Activated CD4-positive, alpha-beta T cell treated with anti-CD3 and anti-CD28 coated beads for 24 hours (primary cell): ENCODE data around the gene SLC38A9.
"Not testable (repeated sequence)": the region's sequence is repeated elsewhere in the genome, so short reads cannot be mapped to it uniquely, and the experiment has no call there.

Experiments
- DNase-seq, 2 donors: peaks; one replicate each; pipeline ENCODE4 v3.0.0-alpha.2; 2020; ENCODE audit warnings: low read depth in 2 of 2

Gene SLC38A9

GRCh38 chr5:55712023-55712859 is at the start of gene SLC38A9:
TSS of gene SLC38A9 (minus strand) at chr5:55712324. CDS start at chr5:55697958, 14,366 bp downstream.
- DNase-seq: peak; percentile 84 to 93

GRCh38 chr5:55761721-55762120 is 49.6 kb upstream of the SLC38A9 start:
- DNase-seq: not testable (repeated sequence)

- DNase-seq: no peak
These were observed 46.6 kb upstream of the SLC38A9 start for GRCh38 chr5:55758714-55759113.

- DNase-seq: no peak
These were observed 46.1 kb upstream of the SLC38A9 start for GRCh38 chr5:55758231-55758630.

- no peak for DNase-seq
These were observed 38.4 kb upstream of the SLC38A9 start for GRCh38 chr5:55750499-55750898.

GRCh38 chr5:55750063-55750462 is 37.9 kb upstream of the SLC38A9 start:
- no peak for DNase-seq

- DNase-seq: no peak
These were observed 37.3 kb upstream of the SLC38A9 start for GRCh38 chr5:55749387-55749786.

- DNase-seq: no peak
These were observed 35.7 kb upstream of the SLC38A9 start for GRCh38 chr5:55747778-55748318.

- no peak for DNase-seq
These were observed 30.7 kb upstream of the SLC38A9 start for GRCh38 chr5:55742778-55743177.

GRCh38 chr5:55737793-55738192 is 25.7 kb upstream of the SLC38A9 start, which contains the start of gene DDX4:
TSS of gene DDX4 (plus strand) at chr5:55738061. CDS start at chr5:55738964, 903 bp downstream.
- no peak for DNase-seq

GRCh38 chr5:55734658-55735057 is 22.5 kb upstream of the SLC38A9 start:
- DNase-seq: no peak

- no peak for DNase-seq
These were observed 20.5 kb upstream of the SLC38A9 start for GRCh38 chr5:55732585-55732984.

- DNase-seq: no peak
These were observed 19.7 kb upstream of the SLC38A9 start for GRCh38 chr5:55731848-55732247.

GRCh38 chr5:55724281-55724680 is 12.2 kb upstream of the SLC38A9 start:
- DNase-seq: no peak

GRCh38 chr5:55720188-55720703 is 8.1 kb upstream of the SLC38A9 start:
- no peak for DNase-seq

- DNase-seq: not testable (repeated sequence)
These were observed 6.9 kb upstream of the SLC38A9 start for GRCh38 chr5:55719026-55719425.

- DNase-seq: no peak
These were observed 3.5 kb upstream of the SLC38A9 start for GRCh38 chr5:55715519-55716078.

- DNase-seq: no peak
These were observed 2.6 kb upstream of the SLC38A9 start for GRCh38 chr5:55714749-55715148.

GRCh38 chr5:55714339-55714738 is 2.2 kb upstream of the SLC38A9 start:
- no peak for DNase-seq

- no peak for DNase-seq
These were observed 1.7 kb upstream of the SLC38A9 start for GRCh38 chr5:55713871-55714270.

- DNase-seq: no peak
These were observed 559 bp downstream of the SLC38A9 start for GRCh38 chr5:55711507-55712022.

GRCh38 chr5:55708732-55709131 is 3.4 kb downstream of the SLC38A9 start:
- DNase-seq: no peak
